Measurements from ENCODE around the gene MLXIP. TPM values are rescaled to one million over a fixed set of nuclear protein-coding genes. Genes with fewer than 3 reads are reported as not detected.

The MLXIP gene
- total and polyA plus RNA-seq, 2 of the 8 experiments (the other 6 are each of a cell fraction or from before 2014, with no cell fraction given) = 5.5 to 40.5 TPM

DNA sequence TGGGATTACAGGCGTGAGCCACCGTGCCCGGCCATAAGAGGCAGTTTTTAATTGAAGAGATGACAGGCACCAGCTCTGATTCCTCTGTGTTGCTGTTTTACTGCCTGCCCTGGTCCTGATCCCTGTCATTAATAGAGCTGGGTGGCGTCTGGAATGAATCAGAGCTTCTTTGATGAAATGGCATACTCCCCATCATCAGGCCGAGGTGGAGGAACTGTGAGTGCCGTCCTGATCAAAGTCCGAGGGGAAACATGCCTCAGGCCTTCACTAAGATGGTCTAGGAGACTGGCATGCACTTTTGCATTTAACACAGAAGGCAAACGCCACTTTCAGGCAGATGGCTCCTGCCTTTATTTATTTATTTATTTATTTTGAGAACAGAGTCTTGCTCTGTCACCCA, 61.4 kb downstream of the MLXIP start (continued):
- TF ChIP-seq POLR2A (IDR thresholded peaks at IDR 0.05; ENCODE audit: control extremely low read depth in 1 of 2, low read depth in 2 of 2, low read length in 2 of 2) (no peak), RBBP5 (IDR thresholded peaks at IDR 0.05; ENCODE audit: borderline replicate concordance, low read depth, low read length) (no peak)
